Thoracic aorta (tissue), 2 donors: ENCODE measurements around the gene SUSD6. TPM values are rescaled to one million over a fixed set of nuclear protein-coding genes. Genes with fewer than 3 reads are reported as not detected.

Experiments used
- ATAC-seq: fragments of 150-250 bp; one replicate; pipeline ENCODE4 v1.8.0; 2017; ENCODE audit warnings: low read depth; ENCODE audit not compliant: insufficient number of reproducible peaks, low FRiP score
- DNase-seq: peaks from one replicate; pipeline ENCODE4 v3.0.0-alpha.2; 2020; ENCODE audit warnings: low spot score
- H3K27ac ChIP-seq, 2 donors: fragments of 200-600 bp; sonication (generic); 1 replicate in 1 of 2; 2 replicates in 1 of 2; pipeline ENCODE4 v1.5.1; 2016; ENCODE audit warnings: mild to moderate bottlenecking in 2 of 2, moderate library complexity in 2 of 2
- H3K27me3 ChIP-seq: fragments of 200-600 bp; sonication (generic); replicated peaks from 2 replicates; pipeline ENCODE4 v1.6.0; 2016; ENCODE audit warnings: mild to moderate bottlenecking; ENCODE audit not compliant: insufficient read depth
- H3K36me3 ChIP-seq: fragments of 200-600 bp; sonication (generic); one replicate; pipeline ENCODE4 v1.5.1; 2016
- H3K4me1 ChIP-seq, 2 donors: fragments of 200-600 bp; sonication (generic); 1 replicate in 1 of 2; 2 replicates in 1 of 2; pipeline versions ENCODE4 v1.5.1 to v1.6.0; 2016; ENCODE audit warnings: low read depth in 2 of 2, mild to moderate bottlenecking in 1 of 2; ENCODE audit not compliant: control insufficient read depth in 1 of 2
- H3K4me3 ChIP-seq: fragments of 200-600 bp; sonication (generic); 2 replicates; pipeline ENCODE4 v1.5.1; 2016; ENCODE audit warnings: mild to moderate bottlenecking
- H3K9me3 ChIP-seq: fragments of 200-600 bp; sonication (generic); 2 replicates; pipeline ENCODE4 v1.5.1; 2016
- CTCF ChIP-seq: fragments of 200-600 bp; sonication (generic); IDR thresholded peaks from one replicate; pipeline ENCODE4 v1.5.1; 2019; ENCODE audit warnings: antibody characterized with exemption
- total RNA-seq, 2 donors: library from RNA; depleted of rRNA; stranded (reverse); fragments of >200 nt; gene quantifications; one replicate each; pipeline versions ENCODE4 v1.1.0 to v1.2.3, GENCODE V29; 2016

The SUSD6 gene
- total RNA-seq, 2 donors from 2014 or later, result 51.7 to 80.1 TPM

- Histone ChIP-seq H3K9me3 (no peaks in the 10 kb centered on the region), H3K4me3 (no peak overlapping the region), H3K27me3 (no peaks in the 10 kb centered on the region), H3K4me1 (peaks cover 39 to 56% of the 10 kb centered on the region in 2 donors), H3K27ac (no peak overlapping the region), H3K36me3 (no peaks in the 10 kb centered on the region)
- DNase-seq, result no peak
- no peak for ATAC-seq
- TF ChIP-seq CTCF, result no peak
These were observed 65.3 kb downstream of the SUSD6 start for GRCh38 chr14:69676723-69677122.

DNA sequence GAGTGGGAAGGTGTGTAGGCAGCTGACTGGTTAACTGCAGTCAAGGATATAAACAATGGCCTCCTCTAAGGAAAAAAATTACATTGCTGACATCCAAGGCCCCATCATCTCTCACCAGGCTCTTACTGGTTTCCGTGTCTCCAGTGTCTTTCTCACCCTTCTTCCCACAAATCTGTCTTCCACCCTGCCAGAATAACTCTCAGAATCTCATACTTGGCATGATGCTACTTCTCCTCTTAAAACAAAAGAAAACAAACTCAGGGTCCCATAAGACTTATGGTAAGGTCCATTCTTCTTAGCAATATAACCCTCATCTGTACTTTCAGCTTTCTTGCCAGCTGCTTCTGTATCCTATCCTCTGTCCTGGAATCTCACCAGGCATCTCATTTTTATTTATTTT, 68.9 kb downstream of the SUSD6 start:
- Histone ChIP-seq H3K27ac (no peak overlapping the region), H3K4me1 (peaks cover 37 to 55% of the 10 kb centered on the region in 2 donors), H3K36me3 (no peaks in the 10 kb centered on the region), H3K9me3 (no peaks in the 10 kb centered on the region), H3K27me3 (no peaks in the 10 kb centered on the region), H3K4me3 (no peak overlapping the region)
- ATAC-seq (no peak), DNase-seq (no peak)
- TF ChIP-seq CTCF, result no peak

- H3K27me3 ChIP-seq, result no peaks in the 10 kb centered on the region
- no peak for DNase-seq
- H3K4me1 ChIP-seq, result peaks cover 33 to 56% of the 10 kb centered on the region in 2 donors
- no peak for ATAC-seq
- no peak overlapping the region for H3K27ac ChIP-seq
- no peak overlapping the region for H3K4me3 ChIP-seq
- no peaks in the 10 kb centered on the region for H3K36me3 ChIP-seq
- TF ChIP-seq CTCF, result no peak
- no peaks in the 10 kb centered on the region for H3K9me3 ChIP-seq
These were observed 70.7 kb downstream of the SUSD6 start for GRCh38 chr14:69682136-69682535.

GRCh38 chr14:69682621-69683263, 71.3 kb downstream of the SUSD6 start:
- Histone ChIP-seq H3K9me3 (no peaks in the 10 kb centered on the region), H3K27me3 (no peaks in the 10 kb centered on the region), H3K4me1 (peaks cover 33 to 54% of the 10 kb centered on the region in 2 donors), H3K36me3 (no peaks in the 10 kb centered on the region), H3K4me3 (peak overlapping the region; percentile 11), H3K27ac (peak overlapping the region in 1 of 2 donors; percentile 43)
- no peak for TF ChIP-seq CTCF
- ATAC-seq (peak; percentile 22), DNase-seq (no peak)

DNA sequence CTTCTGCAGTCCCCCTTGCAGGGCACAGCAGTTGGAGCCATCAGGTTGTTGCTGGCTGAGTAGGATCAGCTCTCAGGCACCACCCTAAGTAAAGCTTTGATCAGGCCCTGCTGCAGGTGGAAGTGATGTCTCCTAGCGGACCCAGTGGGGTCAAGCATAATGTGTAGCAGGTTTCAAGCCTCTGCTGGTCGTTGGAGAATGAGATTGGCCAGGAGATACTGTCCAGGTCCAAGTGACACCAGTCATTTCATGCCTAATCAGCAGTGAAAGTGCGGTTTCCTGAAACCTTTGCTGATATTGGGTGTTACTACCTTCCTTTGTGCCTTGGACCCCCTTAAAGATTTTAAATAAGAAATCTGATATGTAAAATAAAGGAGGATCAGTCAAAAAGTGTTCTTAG, 72.6 kb downstream of the SUSD6 start:
- H3K27ac ChIP-seq, result no peak overlapping the region
- no peak for DNase-seq
- no peak overlapping the region for H3K4me3 ChIP-seq
- no peak for TF ChIP-seq CTCF
- no peaks in the 10 kb centered on the region for H3K36me3 ChIP-seq
- ATAC-seq, result no peak
- no peaks in the 10 kb centered on the region for H3K9me3 ChIP-seq
- H3K27me3 ChIP-seq, result no peaks in the 10 kb centered on the region
- H3K4me1 ChIP-seq, result peaks cover 33 to 58% of the 10 kb centered on the region in 2 donors
